ENCODE data around the gene CDKN1C.

CDKN1C gene

GRCh38 chr11:2921742-2922493 lies 36.3 kb upstream of the CDKN1C start:
- H3K4me3 ChIP-seq (ENCODE audit: low read depth, low read length): no peak overlapping the region
- no peak for TF ChIP-seq CTCF (IDR thresholded peaks at IDR 0.05; ENCODE audit: control insufficient read depth, extremely low read depth, insufficient read depth)
- no peak for DNase-seq (ENCODE audit: low read depth)

GRCh38 chr11:2921261-2921660 lies 35.7 kb upstream of the CDKN1C start:
- no peak for TF ChIP-seq CTCF (IDR thresholded peaks at IDR 0.05; ENCODE audit: control insufficient read depth, extremely low read depth, insufficient read depth)
- H3K4me3 ChIP-seq (ENCODE audit: low read depth, low read length): no peak overlapping the region
- no peak for DNase-seq (ENCODE audit: low read depth)

DNA sequence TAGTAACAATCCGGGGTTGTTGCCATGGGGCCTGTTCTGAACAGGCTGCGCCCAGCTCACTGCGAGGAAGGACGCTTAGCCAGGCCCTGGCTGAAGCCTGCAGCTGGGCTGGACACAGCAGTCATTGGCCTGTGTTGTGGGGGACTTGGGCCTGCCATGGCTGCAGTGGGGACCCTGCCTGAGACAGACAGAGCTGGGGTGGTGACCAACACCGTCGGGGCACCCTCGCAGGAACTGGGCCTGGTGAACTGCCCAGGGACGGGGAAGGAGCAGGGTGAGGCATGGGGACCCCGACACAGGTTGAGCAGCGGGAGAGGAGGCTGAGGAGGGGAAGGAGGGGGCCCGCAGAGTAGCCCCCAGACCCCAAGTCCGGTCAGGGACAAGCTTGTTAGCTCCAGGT lies 34.8 kb upstream of the CDKN1C start:
- no peak for TF ChIP-seq CTCF (IDR thresholded peaks at IDR 0.05; ENCODE audit: control insufficient read depth, extremely low read depth, insufficient read depth)
- H3K4me3 ChIP-seq (ENCODE audit: low read depth, low read length): no peak overlapping the region
- DNase-seq (ENCODE audit: low read depth): no peak

GRCh38 chr11:2919837-2920236 lies 34.3 kb upstream of the CDKN1C start:
- no peak overlapping the region for H3K4me3 ChIP-seq (ENCODE audit: low read depth, low read length)
- TF ChIP-seq CTCF (IDR thresholded peaks at IDR 0.05; ENCODE audit: control insufficient read depth, extremely low read depth, insufficient read depth): no peak
- DNase-seq (ENCODE audit: low read depth): no peak

- no peak overlapping the region for H3K4me3 ChIP-seq (ENCODE audit: low read depth, low read length)
- no peak for TF ChIP-seq CTCF (IDR thresholded peaks at IDR 0.05; ENCODE audit: control insufficient read depth, extremely low read depth, insufficient read depth)
- no peak for DNase-seq (ENCODE audit: low read depth)
Measured at GRCh38 chr11:2919188-2919587, 33.6 kb upstream of the CDKN1C start.

GRCh38 chr11:2917842-2918490 lies 32.4 kb upstream of the CDKN1C start:
- TF ChIP-seq CTCF (IDR thresholded peaks at IDR 0.05; ENCODE audit: control insufficient read depth, extremely low read depth, insufficient read depth): no peak
- no peak for DNase-seq (ENCODE audit: low read depth)

More at GRCh38 chr11:2917842-2918490, 32.4 kb upstream of the CDKN1C start:
- H3K4me3 ChIP-seq (ENCODE audit: low read depth, low read length): no peak overlapping the region
